SU-DHL-6 (cell line): ENCODE data around the gene INTS7.

Source experiments
- H2AFZ ChIP-seq: fragments of 200-600 bp; sonication (generic); 2 replicates; pipeline ENCODE4 v1.6.1; 2014; ENCODE audit warnings: low read depth, mild to moderate bottlenecking, moderate library complexity, mixed read lengths, antibody characterized with exemption, low read length; ENCODE audit not compliant: severe bottlenecking
- H3F3A ChIP-seq: fragments of 200-600 bp; shearing (Covaris generic); 2 replicates; pipeline ENCODE4 v1.6.0; 2016; ENCODE audit warnings: antibody characterized with exemption, mild to moderate bottlenecking; ENCODE audit not compliant: insufficient read depth
- H3K27ac ChIP-seq: fragments of 200-600 bp; sonication (generic); 2 replicates; pipeline ENCODE4 v1.5.1; 2016; ENCODE audit warnings: low read depth, mild to moderate bottlenecking, low read length, moderate library complexity, mixed read lengths
- H3K27me3 ChIP-seq: fragments of 200-600 bp; sonication (generic), shearing (Covaris generic); 2 replicates; pipeline ENCODE4 v1.6.0; 2014; ENCODE audit warnings: mild to moderate bottlenecking, low read length
- H3K36me3 ChIP-seq: fragments of 200-600 bp; sonication (generic); 2 replicates; pipeline ENCODE4 v1.6.1; 2014; ENCODE audit warnings: mild to moderate bottlenecking, low read length, mixed read lengths
- H3K4me2 ChIP-seq: fragments of 300-600, 200-600 bp; shearing (Covaris generic), sonication (generic); 2 replicates; pipeline ENCODE4 v1.6.0; 2014; ENCODE audit warnings: low read length, low read depth, mild to moderate bottlenecking; ENCODE audit not compliant: poor library complexity, severe bottlenecking
- H3K4me3 ChIP-seq: fragments of 200-600 bp; sonication (generic); 2 replicates; pipeline ENCODE4 v1.5.1; 2014; ENCODE audit warnings: antibody characterized with exemption, low read length, mild to moderate bottlenecking, mixed read lengths; ENCODE audit not compliant: insufficient read depth, poor library complexity, severe bottlenecking
- H3K79me2 ChIP-seq: fragments of 200-600 bp; sonication (generic); 2 replicates; pipeline ENCODE4 v1.6.1; 2014; ENCODE audit warnings: mild to moderate bottlenecking, low read length, moderate library complexity; ENCODE audit not compliant: insufficient read depth
- H3K9ac ChIP-seq: fragments of 200-600 bp; sonication (generic); 2 replicates; pipeline ENCODE4 v1.7.0; 2014; ENCODE audit warnings: mild to moderate bottlenecking, low read length
- H3K9me2 ChIP-seq: fragments of 200-600 bp; sonication (generic); replicated peaks from 2 replicates; pipeline ENCODE4 v1.6.1; 2014; ENCODE audit warnings: low read length; ENCODE audit not compliant: insufficient read depth
- H3K9me3 ChIP-seq: fragments of 200-600 bp; sonication (generic); 2 replicates; pipeline ENCODE4 v1.6.1; 2014; ENCODE audit warnings: low read length, mixed read lengths; ENCODE audit not compliant: insufficient read depth
- H4K20me1 ChIP-seq: fragments of 200-600 bp; sonication (generic); 2 replicates; pipeline ENCODE4 v1.6.1; 2014; ENCODE audit warnings: low read depth, mild to moderate bottlenecking, antibody characterized with exemption, low read length, moderate library complexity, mixed read lengths
- CTCF ChIP-seq: fragments of 200-600 bp; sonication (generic); IDR thresholded peaks from one replicate; pipeline ENCODE4 v1.5.1; 2017; ENCODE audit warnings: antibody characterized with exemption, mild to moderate bottlenecking, low read length, moderate library complexity; ENCODE audit not compliant: insufficient read depth, poor library complexity, severe bottlenecking
- EZH2phosphoT487 ChIP-seq: fragments of 200-600 bp; sonication (generic), shearing (Covaris generic); conservative IDR thresholded peaks from 2 replicates; pipeline ENCODE4 v1.6.1; 2018; ENCODE audit warnings: mild to moderate bottlenecking, antibody characterized with exemption, low read length, moderate library complexity, mixed read lengths

The INTS7 gene

GRCh38 chr1:212035123-212035834 is at the start of gene INTS7, which contains the start of gene DTL:
INTS7 (minus strand) TSS chr1:212035557; CDS start chr1:212035437, 120 bp downstream.
DTL (plus strand) TSS chr1:212035748; CDS start chr1:212035891, 143 bp downstream.
- Histone ChIP-seq H3K4me2 (peak within 1 kb of the TSS; percentile 90), H3F3A (no peaks in the 10 kb centered on the region; the same call in 1 of the 2 replicates), H2AFZ (peak within 1 kb of the TSS; percentile 77), H3K4me3 (peak within 1 kb of the TSS; percentile 98), H3K9me2 (no peaks in the 10 kb centered on the region), H3K79me2 (peaks cover 93% of the 10 kb centered on the region), H3K36me3 (peaks cover 12% of the 10 kb centered on the region; the same call in 1 of the 2 replicates), H3K27me3 (no peaks in the 10 kb centered on the region), H3K27ac (peak within 1 kb of the TSS; percentile 84), H3K9me3 (no peaks in the 10 kb centered on the region), H4K20me1 (peaks cover 35% of the 10 kb centered on the region), H3K9ac (peak within 1 kb of the TSS; percentile 90)
- peak; percentile 96 for TF ChIP-seq CTCF
- no peak for TF ChIP-seq EZH2phosphoT487

GRCh38 chr1:212082765-212083406 is 47.5 kb upstream of the INTS7 start:
- TF ChIP-seq EZH2phosphoT487 (no peak), CTCF (no peak)
- Histone ChIP-seq H3K4me2 (no peak overlapping the region), H3K36me3 (peaks cover 64% of the 10 kb centered on the region), H3K9me3 (no peaks in the 10 kb centered on the region), H3F3A (no peaks in the 10 kb centered on the region), H3K27ac (no peak overlapping the region), H3K9ac (no peak overlapping the region), H3K4me3 (no peak overlapping the region), H3K9me2 (no peaks in the 10 kb centered on the region), H3K27me3 (no peaks in the 10 kb centered on the region), H4K20me1 (peaks cover 7% of the 10 kb centered on the region), H3K79me2 (0 out of 2 replicates have a peak, but pooled peaks cover 3% of the 10 kb centered on the region), H2AFZ (no peak overlapping the region)

GRCh38 chr1:212078826-212079225 is 43.5 kb upstream of the INTS7 start:
- H3F3A ChIP-seq: no peaks in the 10 kb centered on the region
- no peaks in the 10 kb centered on the region for H3K9me3 ChIP-seq
- no peak for TF ChIP-seq CTCF
- no peak for TF ChIP-seq EZH2phosphoT487
- H3K27me3 ChIP-seq: no peaks in the 10 kb centered on the region
- H3K9ac ChIP-seq: no peak overlapping the region
- H2AFZ ChIP-seq: no peak overlapping the region
- H3K79me2 ChIP-seq: no peaks in the 10 kb centered on the region
- no peak overlapping the region for H3K4me2 ChIP-seq
- H3K27ac ChIP-seq: no peak overlapping the region
- no peaks in the 10 kb centered on the region for H4K20me1 ChIP-seq
- H3K4me3 ChIP-seq: no peak overlapping the region
- H3K36me3 ChIP-seq: peaks cover 73% of the 10 kb centered on the region
- H3K9me2 ChIP-seq: no peaks in the 10 kb centered on the region
